Coronary artery (tissue), 2 donors: ENCODE results near the gene CHST11.

ENCODE experiments used
- DNase-seq: peaks from one replicate; pipeline ENCODE4 v3.0.0-alpha.2; 2017; ENCODE audit warnings: low spot score
- H3K27ac ChIP-seq, 2 donors: fragments of 200-600 bp; sonication (generic); one replicate each; pipeline ENCODE4 v1.5.1; 2016 to 2019
- H3K4me3 ChIP-seq: fragments of 200-600 bp; sonication (generic); 2 replicates; pipeline ENCODE4 v1.5.1; 2016; ENCODE audit warnings: mild to moderate bottlenecking, moderate library complexity
- TF ChIP-seq, protein P1 (sequence below): fragments of 200-600 bp; sonication (generic); IDR thresholded peaks from one replicate; pipeline ENCODE4 v1.5.1; 2019; ENCODE audit warnings: antibody characterized with exemption

Gene CHST11

GRCh38 chr12:104538891-104539462 lies 82.2 kb downstream of the CHST11 start:
- H3K27ac ChIP-seq, result no peak overlapping the region
- no peak overlapping the region for H3K4me3 ChIP-seq
- TF ChIP-seq, protein P1, sequence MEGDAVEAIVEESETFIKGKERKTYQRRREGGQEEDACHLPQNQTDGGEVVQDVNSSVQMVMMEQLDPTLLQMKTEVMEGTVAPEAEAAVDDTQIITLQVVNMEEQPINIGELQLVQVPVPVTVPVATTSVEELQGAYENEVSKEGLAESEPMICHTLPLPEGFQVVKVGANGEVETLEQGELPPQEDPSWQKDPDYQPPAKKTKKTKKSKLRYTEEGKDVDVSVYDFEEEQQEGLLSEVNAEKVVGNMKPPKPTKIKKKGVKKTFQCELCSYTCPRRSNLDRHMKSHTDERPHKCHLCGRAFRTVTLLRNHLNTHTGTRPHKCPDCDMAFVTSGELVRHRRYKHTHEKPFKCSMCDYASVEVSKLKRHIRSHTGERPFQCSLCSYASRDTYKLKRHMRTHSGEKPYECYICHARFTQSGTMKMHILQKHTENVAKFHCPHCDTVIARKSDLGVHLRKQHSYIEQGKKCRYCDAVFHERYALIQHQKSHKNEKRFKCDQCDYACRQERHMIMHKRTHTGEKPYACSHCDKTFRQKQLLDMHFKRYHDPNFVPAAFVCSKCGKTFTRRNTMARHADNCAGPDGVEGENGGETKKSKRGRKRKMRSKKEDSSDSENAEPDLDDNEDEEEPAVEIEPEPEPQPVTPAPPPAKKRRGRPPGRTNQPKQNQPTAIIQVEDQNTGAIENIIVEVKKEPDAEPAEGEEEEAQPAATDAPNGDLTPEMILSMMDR, result no peak
- DNase-seq, result no peak

DNA sequence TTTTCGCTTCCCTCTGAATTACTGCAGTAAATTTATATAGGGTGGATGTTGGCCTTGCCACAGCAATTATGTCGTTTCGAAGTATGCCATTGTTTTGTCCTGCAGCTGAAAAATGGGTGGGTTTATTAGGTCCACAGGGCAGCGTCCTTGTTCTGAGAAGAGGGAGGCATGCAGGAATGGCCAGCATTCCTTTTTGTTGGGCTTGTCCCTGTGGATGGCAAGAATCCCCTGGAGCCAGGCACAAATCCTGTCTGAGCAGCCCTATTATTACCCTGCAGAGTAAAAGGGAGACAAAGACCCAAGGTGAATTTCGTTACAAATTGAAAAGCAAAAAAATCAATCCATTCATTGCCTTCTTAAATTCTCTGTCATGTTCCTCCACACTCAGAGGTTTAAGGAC lies 88.1 kb downstream of the CHST11 start:
- DNase-seq, result no peak
- TF ChIP-seq, protein P1, result no peak
- H3K4me3 ChIP-seq, result no peak overlapping the region
- no peak overlapping the region for H3K27ac ChIP-seq

- TF ChIP-seq, protein P1, result no peak
- H3K4me3 ChIP-seq, result no peak overlapping the region
- no peak for DNase-seq
- no peak overlapping the region for H3K27ac ChIP-seq
Observed at GRCh38 chr12:104546575-104546974, 89.8 kb downstream of the CHST11 start.

DNA sequence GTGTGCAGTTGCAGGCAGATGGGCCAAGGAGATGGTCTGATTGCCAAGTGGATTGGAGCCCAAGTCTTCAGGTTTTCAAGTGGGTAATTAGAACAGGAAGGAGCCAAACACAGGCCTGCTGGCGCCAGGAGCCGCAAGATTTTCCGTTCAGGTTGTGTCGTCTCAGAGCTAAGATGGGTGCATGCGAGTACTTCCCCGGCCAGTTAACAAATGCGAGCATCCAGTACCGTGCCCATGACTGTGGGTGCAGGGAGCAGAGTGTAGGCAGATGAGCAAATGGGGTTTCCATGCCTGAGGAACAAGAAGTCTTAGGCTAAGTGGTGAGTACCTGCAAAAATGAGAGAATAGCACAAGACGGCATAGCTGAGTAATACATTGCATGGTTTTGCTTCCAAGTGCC lies 90.5 kb downstream of the CHST11 start:
- DNase-seq, result no peak
- Histone ChIP-seq H3K27ac (no peak overlapping the region), H3K4me3 (no peak overlapping the region)
- TF ChIP-seq, protein P1, result no peak

DNA sequence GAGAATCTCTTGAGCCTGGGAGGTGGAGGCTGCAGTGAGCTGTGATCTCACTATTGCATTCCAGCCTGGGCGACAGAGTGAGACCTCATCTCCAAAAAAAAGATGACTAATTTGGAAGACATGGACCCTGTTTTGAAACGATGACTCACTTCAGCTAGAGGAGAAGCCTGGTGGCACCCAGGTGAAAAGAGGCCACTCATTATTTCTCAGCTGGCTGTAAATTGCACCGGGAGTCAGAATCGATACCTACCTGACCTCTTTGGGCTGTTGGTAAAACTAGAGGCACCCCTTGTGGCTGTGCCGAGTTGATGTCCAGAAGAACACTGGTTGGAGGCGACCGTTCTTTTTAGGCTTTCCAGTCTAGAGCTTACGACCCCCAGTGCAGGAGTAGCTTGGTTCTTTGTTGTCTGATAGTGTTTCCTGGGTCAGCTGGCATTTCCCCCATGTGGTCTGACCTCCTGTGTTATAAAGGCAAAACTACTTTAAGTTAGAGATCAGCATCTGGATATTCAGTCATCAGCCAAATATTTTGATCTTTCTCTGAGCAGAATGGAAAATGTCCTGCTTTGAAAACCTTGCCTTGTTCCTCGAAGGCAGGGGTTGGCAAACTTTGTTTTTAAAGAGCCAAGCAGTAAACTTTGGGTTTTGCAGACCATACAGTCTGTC lies 93.2 kb downstream of the CHST11 start:
- TF ChIP-seq, protein P1, result no peak
- no peak overlapping the region for H3K4me3 ChIP-seq
- H3K27ac ChIP-seq, result no peak overlapping the region
- no peak for DNase-seq

GRCh38 chr12:104551313-104551931 lies 94.7 kb downstream of the CHST11 start:
- DNase-seq, result no peak
- H3K27ac ChIP-seq, result no peak overlapping the region
- TF ChIP-seq, protein P1, result no peak

GRCh38 chr12:104553421-104553820 lies 96.7 kb downstream of the CHST11 start:
- TF ChIP-seq, protein P1, result no peak
- DNase-seq, result no peak
- Histone ChIP-seq H3K4me3 (no peak overlapping the region), H3K27ac (no peak overlapping the region)

More at GRCh38 chr12:104551313-104551931, 94.7 kb downstream of the CHST11 start:
- no peak overlapping the region for H3K4me3 ChIP-seq
